Gastrocnemius medialis (tissue), 4 donors: ENCODE measurements around the gene MYRF.

Experiments
- CTCF ChIP-seq, 5 experiments: fragments of 450-650 bp in 3 of 5; fragments of 200-600 bp in 2 of 5; sonication (generic) in 2 of 5; IDR thresholded peaks in 4 of 5; conservative IDR thresholded peaks in 1 of 5; 1 replicate in 4 of 5; 2 replicates in 1 of 5; pipeline ENCODE4 v1.5.1; 2016 to 2019; ENCODE audit warnings: antibody characterized with exemption in 5 of 5, mild to moderate bottlenecking in 3 of 5, moderate library complexity in 3 of 5
- POLR2A ChIP-seq, 2 donors: fragments of 450-650 bp; IDR thresholded peaks; one replicate each; pipeline ENCODE4 v1.6.1; 2017; ENCODE audit warnings: antibody characterized with exemption in 2 of 2, mild to moderate bottlenecking in 2 of 2, moderate library complexity in 2 of 2

- TF ChIP-seq POLR2A (IDR thresholded peaks at IDR 0.05) (no peak), CTCF (IDR thresholded peaks at IDR 0.05 in 4 of 5, conservative IDR thresholded peaks at IDR 0.05 in 1 of 5) (no peak)
Measured at GRCh38 chr11:61724437-61724836, 28.0 kb upstream of the MYRF start.
